GM10248 (cell line): ENCODE data around the gene TSC2.

ENCODE experiments used
- CTCF ChIA-PET: fragments of 300-600 bp; sonication (Branson Sonifier 250); formaldehyde crosslinking; extraction: SDS; loops from one replicate; lab custom pipeline; 2021; ENCODE audit warnings: antibody characterized with exemption; lab: Yijun Ruan, JAX
- POLR2A ChIA-PET: fragments of 350-650 bp; sonication (Branson Sonifier 250); formaldehyde crosslinking; extraction: SDS; loops from one replicate; lab custom pipeline; 2020; ENCODE audit warnings: antibody characterized with exemption; lab: Yijun Ruan, JAX
- DNase-seq: peaks from one replicate; pipeline ENCODE4 v3.0.0; 2012; ENCODE audit errors: extremely low spot score
- CTCF ChIP-seq: IDR thresholded peaks from 2 replicates; pipeline ENCODE4 v1.5.1; 2012; ENCODE audit warnings: mild to moderate bottlenecking, low read depth; ENCODE audit errors: extremely low read depth, missing control alignments, control extremely low read depth

Gene TSC2

GRCh38 chr16:2061023-2061422 is 13.2 kb downstream of the TSC2 start:
- POLR2A ChIA-PET: no interaction called here
- no peak for DNase-seq
- CTCF ChIA-PET: interaction anchor here (2.1 kb wide), 1 partner anchor 79 kb away, joined by 6 read pairs; no protein-coding TSS in a partner anchor
- no peak for TF ChIP-seq CTCF

GRCh38 chr16:2061526-2061925 is 13.7 kb downstream of the TSC2 start:
- POLR2A ChIA-PET: interaction anchor here (1.0 kb wide), 1 partner anchor 94 kb away, joined by 3 read pairs; the partner anchor contains the start of gene TRAF7
- no peak for TF ChIP-seq CTCF
- no peak for DNase-seq
- CTCF ChIA-PET: interaction anchor here (1.1 kb wide), 1 partner anchor 11 kb away, joined by 3 read pairs; no protein-coding TSS in a partner anchor

GRCh38 chr16:2062801-2063200 is 15.0 kb downstream of the TSC2 start:
- ChIA-PET CTCF (interaction anchor here (1.1 to 1.7 kb wide), 2 partner anchors 10 to 40 kb away, joined by 3 read pairs; no protein-coding TSS in a partner anchor), POLR2A (no interaction called here)
- DNase-seq: no peak
- TF ChIP-seq CTCF: no peak

GRCh38 chr16:2063861-2064260 is 16.1 kb downstream of the TSC2 start:
- POLR2A ChIA-PET: interaction anchor here (0.6 kb wide), 1 partner anchor 13 kb away, joined by 4 read pairs; no protein-coding TSS in a partner anchor
- TF ChIP-seq CTCF: no peak

GRCh38 chr16:2064368-2064945 is 16.7 kb downstream of the TSC2 start:
- CTCF ChIA-PET: interaction anchor here (1.1 to 1.7 kb wide), 3 partner anchors 9 to 42 kb away, joined by 3 read pairs; no protein-coding TSS in a partner anchor
- POLR2A ChIA-PET: interaction anchor here (0.6 kb wide), 1 partner anchor 14 kb away, joined by 4 read pairs; no protein-coding TSS in a partner anchor
- no peak for TF ChIP-seq CTCF
- DNase-seq: no peak

More at GRCh38 chr16:2063861-2064260, 16.1 kb downstream of the TSC2 start:
- DNase-seq: no peak
- CTCF ChIA-PET: interaction anchor here (1.1 to 1.7 kb wide), 3 partner anchors 8 to 41 kb away, joined by 3 read pairs; no protein-coding TSS in a partner anchor

GRCh38 chr16:2066139-2066538 is 18.4 kb downstream of the TSC2 start:
- no peak for DNase-seq
- CTCF ChIA-PET: interaction anchor here (1.2 to 1.3 kb wide), 2 partner anchors 13 to 74 kb away, joined by 3 to 4 read pairs; no protein-coding TSS in a partner anchor
- POLR2A ChIA-PET: no interaction called here
- no peak for TF ChIP-seq CTCF
